Chondrocyte (in vitro differentiated cells): ENCODE measurements around the gene TUBB. TPM values are rescaled to one million over a fixed set of nuclear protein-coding genes. Genes with fewer than 3 reads are reported as not detected.

Source experiments
- DNase-seq: peaks from one replicate; pipeline ENCODE4 v3.0.0; 2021; ENCODE audit warnings: mixed read lengths, low spot score
- H3K27ac Mint-ChIP-seq: one replicate; pipeline ENCODE4 v1.8.0; 2021; ENCODE audit warnings: mild to moderate bottlenecking, moderate library complexity, mixed read lengths; ENCODE audit not compliant: unreplicated experiment
- H3K27me3 Mint-ChIP-seq: 2 replicates; pipeline ENCODE4 v1.8.0; 2021; ENCODE audit warnings: low read depth, mixed read lengths
- H3K36me3 Mint-ChIP-seq: 2 replicates; pipeline ENCODE4 v1.8.0; 2021; ENCODE audit warnings: low read depth, mixed read lengths
- H3K4me1 Mint-ChIP-seq: 2 replicates; pipeline ENCODE4 v1.8.0; 2021; ENCODE audit warnings: low read depth, mild to moderate bottlenecking, mixed read lengths
- H3K4me3 Mint-ChIP-seq: one replicate; pipeline ENCODE4 v1.8.0; 2021; ENCODE audit warnings: mild to moderate bottlenecking, moderate library complexity, mixed read lengths; ENCODE audit not compliant: unreplicated experiment
- H3K9me3 Mint-ChIP-seq: 2 replicates; pipeline ENCODE4 v1.8.0; 2021; ENCODE audit warnings: low read depth, mixed read lengths
- total RNA-seq: library from RNA; stranded (reverse); gene quantifications from 3 replicates; pipeline ENCODE4 v1.2.1, GENCODE V29; 2021
- TF ChIP-seq, protein P1 (sequence below): fragments of 200-600 bp; sonication (generic); IDR thresholded peaks from 2 replicates; pipeline ENCODE4 v1.5.0; 2021; ENCODE audit warnings: antibody characterized with exemption, mild to moderate bottlenecking, moderate library complexity

The TUBB gene
- total RNA-seq, 1 donor from 2014 or later: 681 TPM

- H3K9me3 Mint-ChIP-seq: no peaks in the 10 kb centered on the region
- H3K36me3 Mint-ChIP-seq: peaks cover 31% of the 10 kb centered on the region
- TF ChIP-seq, protein P1, sequence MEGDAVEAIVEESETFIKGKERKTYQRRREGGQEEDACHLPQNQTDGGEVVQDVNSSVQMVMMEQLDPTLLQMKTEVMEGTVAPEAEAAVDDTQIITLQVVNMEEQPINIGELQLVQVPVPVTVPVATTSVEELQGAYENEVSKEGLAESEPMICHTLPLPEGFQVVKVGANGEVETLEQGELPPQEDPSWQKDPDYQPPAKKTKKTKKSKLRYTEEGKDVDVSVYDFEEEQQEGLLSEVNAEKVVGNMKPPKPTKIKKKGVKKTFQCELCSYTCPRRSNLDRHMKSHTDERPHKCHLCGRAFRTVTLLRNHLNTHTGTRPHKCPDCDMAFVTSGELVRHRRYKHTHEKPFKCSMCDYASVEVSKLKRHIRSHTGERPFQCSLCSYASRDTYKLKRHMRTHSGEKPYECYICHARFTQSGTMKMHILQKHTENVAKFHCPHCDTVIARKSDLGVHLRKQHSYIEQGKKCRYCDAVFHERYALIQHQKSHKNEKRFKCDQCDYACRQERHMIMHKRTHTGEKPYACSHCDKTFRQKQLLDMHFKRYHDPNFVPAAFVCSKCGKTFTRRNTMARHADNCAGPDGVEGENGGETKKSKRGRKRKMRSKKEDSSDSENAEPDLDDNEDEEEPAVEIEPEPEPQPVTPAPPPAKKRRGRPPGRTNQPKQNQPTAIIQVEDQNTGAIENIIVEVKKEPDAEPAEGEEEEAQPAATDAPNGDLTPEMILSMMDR: peak; percentile 93
- DNase-seq: no peak
- H3K4me3 Mint-ChIP-seq: peak overlapping the region; percentile 99
- H3K4me1 Mint-ChIP-seq: peaks cover 53% of the 10 kb centered on the region
- H3K27ac Mint-ChIP-seq: peak overlapping the region; percentile 71
- no peaks in the 10 kb centered on the region for H3K27me3 Mint-ChIP-seq
Measured at GRCh38 chr6:30678964-30679726, 41.0 kb upstream of the TUBB start.

- Mint-ChIP-seq H3K36me3 (peaks cover 36% of the 10 kb centered on the region), H3K27me3 (no peaks in the 10 kb centered on the region), H3K4me3 (peak overlapping the region; percentile 99), H3K27ac (peak overlapping the region; percentile 80), H3K4me1 (peaks cover 56% of the 10 kb centered on the region), H3K9me3 (no peaks in the 10 kb centered on the region)
- TF ChIP-seq, protein P1: no peak
- no peak for DNase-seq
Measured at GRCh38 chr6:30679765-30680535, 40.2 kb upstream of the TUBB start.

DNA sequence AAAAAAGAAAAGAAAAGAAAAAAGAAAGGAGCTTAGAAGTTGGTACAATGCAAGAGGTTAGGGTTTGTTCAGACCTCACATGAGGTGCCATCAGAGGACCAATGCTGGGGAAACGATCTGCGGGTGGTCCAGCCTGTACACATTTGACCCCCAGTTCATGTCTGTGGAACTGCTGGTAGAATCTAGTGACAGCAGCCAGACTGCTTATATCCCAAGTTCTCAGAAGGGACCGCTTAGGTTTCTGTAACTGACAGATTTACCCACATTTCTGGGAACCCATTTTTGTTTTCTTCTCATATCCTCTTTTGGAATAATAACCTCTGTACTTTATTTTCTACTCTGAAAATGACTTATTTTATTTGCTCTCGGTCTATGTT is 38.4 kb upstream of the TUBB start:
- Mint-ChIP-seq H3K36me3 (peaks cover 38% of the 10 kb centered on the region), H3K4me1 (peaks cover 57% of the 10 kb centered on the region), H3K27me3 (no peaks in the 10 kb centered on the region), H3K27ac (peak overlapping the region; percentile 97), H3K4me3 (peak overlapping the region; percentile 99), H3K9me3 (no peaks in the 10 kb centered on the region)
- DNase-seq: no peak
- TF ChIP-seq, protein P1: no peak

- Mint-ChIP-seq H3K27me3 (no peaks in the 10 kb centered on the region), H3K9me3 (no peaks in the 10 kb centered on the region), H3K36me3 (peaks cover 35% of the 10 kb centered on the region), H3K4me1 (peaks cover 57% of the 10 kb centered on the region), H3K27ac (peak overlapping the region; percentile 97), H3K4me3 (peak overlapping the region; percentile 99)
- TF ChIP-seq, protein P1: no peak
- no peak for DNase-seq
Measured at GRCh38 chr6:30682143-30683117, 37.7 kb upstream of the TUBB start.
